HEK293 (cell line): ENCODE results near the gene SCN11A.

Experiments used
- OVOL3 ChIP-seq: fragments of 450-650 bp; formaldehyde crosslinking; IDR thresholded peaks from 2 replicates; pipeline ENCODE4 v1.5.1; 2016; ENCODE audit warnings: missing biosample characterization, missing genetic modification characterization
- SP7 ChIP-seq: fragments of 450-650 bp; formaldehyde crosslinking; IDR thresholded peaks from 2 replicates; pipeline ENCODE4 v1.5.1; 2016; ENCODE audit warnings: missing biosample characterization, missing genetic modification characterization
- TCF7L2 ChIP-seq: IDR thresholded peaks from 2 replicates; pipeline ENCODE4 v1.6.1; 2011; ENCODE audit warnings: low read depth, mild to moderate bottlenecking, inconsistent platforms, low read length, moderate library complexity, borderline replicate concordance
- ZNF140 ChIP-seq: fragments of 450-650 bp; formaldehyde crosslinking; IDR thresholded peaks from 2 replicates; pipeline ENCODE4 v1.5.1; 2016; ENCODE audit warnings: missing biosample characterization, missing genetic modification characterization
- ZNF211 ChIP-seq: fragments of 450-650 bp; formaldehyde crosslinking; IDR thresholded peaks from 2 replicates; pipeline ENCODE4 v1.5.1; 2016; ENCODE audit warnings: low read depth, missing biosample characterization, missing genetic modification characterization
- ZNF23 ChIP-seq: fragments of 450-650 bp; formaldehyde crosslinking; IDR thresholded peaks from 2 replicates; pipeline ENCODE4 v1.5.1; 2016; ENCODE audit warnings: missing biosample characterization, missing genetic modification characterization, borderline replicate concordance
- ZNF266 ChIP-seq: fragments of 450-650 bp; formaldehyde crosslinking; IDR thresholded peaks from 2 replicates; pipeline ENCODE4 v1.5.1; 2016; ENCODE audit warnings: missing biosample characterization, missing genetic modification characterization, low read depth
- ZNF311 ChIP-seq: fragments of 450-650 bp; formaldehyde crosslinking; IDR thresholded peaks from 2 replicates; pipeline ENCODE4 v1.5.1; 2017; ENCODE audit warnings: missing biosample characterization, missing genetic modification characterization, borderline replicate concordance
- ZNF521 ChIP-seq: fragments of 450-650 bp; formaldehyde crosslinking; IDR thresholded peaks from 2 replicates; pipeline ENCODE4 v1.5.1; 2017; ENCODE audit warnings: missing biosample characterization, mild to moderate bottlenecking, missing genetic modification characterization
- ZNF596 ChIP-seq: fragments of 450-650 bp; IDR thresholded peaks from 2 replicates; pipeline ENCODE4 v1.5.0; 2018; ENCODE audit warnings: missing biosample characterization, mild to moderate bottlenecking, missing genetic modification characterization, moderate library complexity
- ZNF785 ChIP-seq: fragments of 450-650 bp; formaldehyde crosslinking; IDR thresholded peaks from 2 replicates; pipeline ENCODE4 v1.5.1; 2016; ENCODE audit warnings: missing biosample characterization, missing genetic modification characterization
- ZSCAN18 ChIP-seq: fragments of 450-650 bp; formaldehyde crosslinking; IDR thresholded peaks from 2 replicates; pipeline ENCODE4 v1.5.1; 2016; ENCODE audit warnings: missing biosample characterization, missing genetic modification characterization
- TF ChIP-seq, protein P1 (sequence below): fragments of 450-650 bp; formaldehyde crosslinking; IDR thresholded peaks from 2 replicates; pipeline ENCODE4 v1.5.1; 2016; ENCODE audit warnings: missing biosample characterization, missing genetic modification characterization
- TF ChIP-seq, protein P2 (sequence below): fragments of 450-650 bp; IDR thresholded peaks from 2 replicates; pipeline ENCODE4 v1.5.1; 2018; ENCODE audit warnings: missing biosample characterization, missing genetic modification characterization

- TF ChIP-seq, protein P1, sequence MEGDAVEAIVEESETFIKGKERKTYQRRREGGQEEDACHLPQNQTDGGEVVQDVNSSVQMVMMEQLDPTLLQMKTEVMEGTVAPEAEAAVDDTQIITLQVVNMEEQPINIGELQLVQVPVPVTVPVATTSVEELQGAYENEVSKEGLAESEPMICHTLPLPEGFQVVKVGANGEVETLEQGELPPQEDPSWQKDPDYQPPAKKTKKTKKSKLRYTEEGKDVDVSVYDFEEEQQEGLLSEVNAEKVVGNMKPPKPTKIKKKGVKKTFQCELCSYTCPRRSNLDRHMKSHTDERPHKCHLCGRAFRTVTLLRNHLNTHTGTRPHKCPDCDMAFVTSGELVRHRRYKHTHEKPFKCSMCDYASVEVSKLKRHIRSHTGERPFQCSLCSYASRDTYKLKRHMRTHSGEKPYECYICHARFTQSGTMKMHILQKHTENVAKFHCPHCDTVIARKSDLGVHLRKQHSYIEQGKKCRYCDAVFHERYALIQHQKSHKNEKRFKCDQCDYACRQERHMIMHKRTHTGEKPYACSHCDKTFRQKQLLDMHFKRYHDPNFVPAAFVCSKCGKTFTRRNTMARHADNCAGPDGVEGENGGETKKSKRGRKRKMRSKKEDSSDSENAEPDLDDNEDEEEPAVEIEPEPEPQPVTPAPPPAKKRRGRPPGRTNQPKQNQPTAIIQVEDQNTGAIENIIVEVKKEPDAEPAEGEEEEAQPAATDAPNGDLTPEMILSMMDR = no peak
- TF ChIP-seq ZSCAN18 (tag by site-specific recombination) (no peak), ZNF521 (tag by site-specific recombination) (no peak), ZNF140 (tag by site-specific recombination) (no peak), TCF7L2 (no peak), OVOL3 (tag by site-specific recombination) (no peak), ZNF596 (no peak), SP7 (no peak), ZNF785 (tag by site-specific recombination) (no peak), ZNF211 (tag by site-specific recombination) (no peak), ZNF311 (tag by site-specific recombination) (no peak), ZNF23 (tag by site-specific recombination) (no peak), ZNF266 (tag by site-specific recombination) (no peak)
- TF ChIP-seq, protein P2, sequence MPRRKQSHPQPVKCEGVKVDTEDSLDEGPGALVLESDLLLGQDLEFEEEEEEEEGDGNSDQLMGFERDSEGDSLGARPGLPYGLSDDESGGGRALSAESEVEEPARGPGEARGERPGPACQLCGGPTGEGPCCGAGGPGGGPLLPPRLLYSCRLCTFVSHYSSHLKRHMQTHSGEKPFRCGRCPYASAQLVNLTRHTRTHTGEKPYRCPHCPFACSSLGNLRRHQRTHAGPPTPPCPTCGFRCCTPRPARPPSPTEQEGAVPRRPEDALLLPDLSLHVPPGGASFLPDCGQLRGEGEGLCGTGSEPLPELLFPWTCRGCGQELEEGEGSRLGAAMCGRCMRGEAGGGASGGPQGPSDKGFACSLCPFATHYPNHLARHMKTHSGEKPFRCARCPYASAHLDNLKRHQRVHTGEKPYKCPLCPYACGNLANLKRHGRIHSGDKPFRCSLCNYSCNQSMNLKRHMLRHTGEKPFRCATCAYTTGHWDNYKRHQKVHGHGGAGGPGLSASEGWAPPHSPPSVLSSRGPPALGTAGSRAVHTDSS (tag by site-specific recombination) = no peak
Observed at GRCh38 chr3:39056151-39056550, 4.4 kb upstream of the SCN11A start.
